Cardiac septum (tissue), 1 donor: ENCODE data around the gene REPS2. TPM values are rescaled to one million over a fixed set of nuclear protein-coding genes. Genes with fewer than 3 reads are reported as not detected.

Source experiments
- DNase-seq: peaks from one replicate; pipeline ENCODE4 v3.0.0-alpha.2; 2020; ENCODE audit warnings: low spot score
- intact Hi-C: fragments of 100-400 bp; cut with DNase I; formaldehyde crosslinking; loops from one replicate; pipeline ENCODE4 v1.14.0; 2022
- total RNA-seq: library from RNA; stranded (reverse); fragmentation: NEBNext Ultra II Directional; extraction: Animal tissue kit (Norgen Biotek cat#: 25700); gene quantifications from one replicate; pipeline ENCODE4 v1.2.1, GENCODE V29; 2021
- donor health status: DM: no; HTN: no; CAD: no.

REPS2 gene
- total RNA-seq, 1 donor from 2014 or later, result 1.8 TPM

GRCh38 chrX:17174671-17175070 lies 228.2 kb downstream of the REPS2 start:
- no peak for DNase-seq
- intact Hi-C loops, result no loop called here

- DNase-seq, result no peak
- intact Hi-C loops, result no loop called here
Observed at GRCh38 chrX:17182317-17182716, 235.9 kb downstream of the REPS2 start.

DNA sequence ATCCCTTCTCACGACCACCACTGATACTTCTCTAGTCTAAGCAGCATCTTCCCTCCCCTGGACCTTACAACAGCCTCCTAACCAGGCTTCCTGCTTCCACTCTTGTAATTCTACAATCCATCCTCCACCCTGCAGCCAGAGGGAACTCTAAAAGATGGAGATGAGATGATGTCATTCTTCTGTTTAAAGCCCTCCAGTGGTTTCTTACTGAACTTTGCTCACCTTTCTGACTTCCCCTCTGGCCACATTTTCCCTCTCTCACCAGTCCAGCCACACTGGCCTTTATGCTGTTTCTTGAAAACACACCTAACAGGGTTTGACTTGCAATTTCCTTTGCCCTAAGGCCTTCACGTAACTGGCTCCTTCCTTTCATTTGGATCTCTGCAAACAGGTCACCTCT lies 237.1 kb downstream of the REPS2 start:
- intact Hi-C loops, result no loop called here
- DNase-seq, result no peak

GRCh38 chrX:17185431-17185830 lies 239.0 kb downstream of the REPS2 start:
- intact Hi-C loops, result no loop called here
- no peak for DNase-seq

- intact Hi-C loops, result no loop called here
- no peak for DNase-seq
Observed at GRCh38 chrX:17187136-17187756, 240.8 kb downstream of the REPS2 start.

DNA sequence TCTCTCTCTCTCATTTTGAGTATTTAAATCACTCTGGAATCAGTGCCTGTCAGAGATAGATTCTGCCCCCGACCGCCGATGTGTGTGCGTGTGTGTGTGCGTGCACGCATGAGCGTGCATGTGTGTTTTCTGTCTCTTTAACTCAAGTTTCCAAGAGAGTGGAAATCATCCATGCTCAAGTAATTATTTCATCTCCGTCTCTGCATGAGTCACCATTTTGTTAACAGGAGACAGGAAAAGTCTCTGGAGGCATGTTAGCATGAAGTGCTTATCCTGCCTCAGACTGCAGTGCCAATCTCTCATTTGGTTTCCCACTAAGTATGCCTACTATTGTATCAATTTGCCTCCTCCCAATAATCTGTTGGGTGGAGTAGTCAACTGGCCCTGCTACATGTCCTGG lies 245.6 kb downstream of the REPS2 start:
- intact Hi-C loops, result no loop called here
- no peak for DNase-seq

Other genes starting within 250 kb of the REPS2 start
- gene CTPS2, start 234.0 kb upstream of the REPS2 start, total RNA-seq, result 5.9 TPM
- gene SYAP1, start 227.0 kb upstream of the REPS2 start, total RNA-seq, result 21.0 TPM
- 6.8 TPM for gene TXLNG, start 160.2 kb upstream of the REPS2 start, total RNA-seq
- 117 TPM for gene RBBP7, start 76.3 kb upstream of the REPS2 start, total RNA-seq